Measurements from ENCODE around the gene SDHAF2.

Gene SDHAF2

GRCh38 chr11:61406991-61407728, 22.8 kb upstream of the SDHAF2 start:
- no peak overlapping the region for H3K4me3 ChIP-seq (ENCODE audit: low read depth, low read length)
- DNase-seq (ENCODE audit: low read depth, low spot score) = no peak
- no peak for TF ChIP-seq CTCF (IDR thresholded peaks at IDR 0.05; ENCODE audit: low read depth, low read length)
- in situ Hi-C loops (cut with HindIII; ENCODE audit: low sequenced_read_pairs) = no loop called here

- no peak overlapping the region for H3K4me3 ChIP-seq (ENCODE audit: low read depth, low read length)
- no peak for DNase-seq (ENCODE audit: low read depth, low spot score)
- in situ Hi-C loops (cut with HindIII; ENCODE audit: low sequenced_read_pairs) = no loop called here
- no peak for TF ChIP-seq CTCF (IDR thresholded peaks at IDR 0.05; ENCODE audit: low read depth, low read length)
Observed at GRCh38 chr11:61411589-61411988, 18.3 kb upstream of the SDHAF2 start.

DNA sequence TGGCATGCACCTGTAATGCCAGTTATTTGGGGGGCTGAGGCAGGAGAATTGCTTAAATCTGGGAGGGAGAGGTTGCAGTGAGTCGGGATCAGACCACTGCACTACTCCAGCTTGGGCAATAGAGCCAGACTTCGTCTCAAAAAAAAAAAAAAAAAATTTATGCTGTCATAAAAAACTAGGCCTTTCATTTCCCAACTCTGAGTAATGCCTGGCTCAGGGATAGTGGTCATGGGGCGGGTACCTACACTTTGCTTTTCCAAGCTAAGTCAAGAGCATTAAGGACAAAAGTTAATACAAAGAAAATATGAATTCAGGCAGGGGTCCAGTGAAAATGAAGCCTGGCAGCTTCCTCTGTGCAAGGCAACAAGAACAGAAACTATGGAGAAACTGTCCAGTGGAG, 16.4 kb upstream of the SDHAF2 start:
- H3K4me3 ChIP-seq (ENCODE audit: low read depth, low read length) = no peak overlapping the region
- in situ Hi-C loops (cut with HindIII; ENCODE audit: low sequenced_read_pairs) = no loop called here
- no peak for DNase-seq (ENCODE audit: low read depth, low spot score)
- no peak for TF ChIP-seq CTCF (IDR thresholded peaks at IDR 0.05; ENCODE audit: low read depth, low read length)

- no peak overlapping the region for H3K4me3 ChIP-seq (ENCODE audit: low read depth, low read length)
- in situ Hi-C loops (cut with HindIII; ENCODE audit: low sequenced_read_pairs) = no loop called here
- DNase-seq (ENCODE audit: low read depth, low spot score) = no peak
- no peak for TF ChIP-seq CTCF (IDR thresholded peaks at IDR 0.05; ENCODE audit: low read depth, low read length)
Observed at GRCh38 chr11:61414547-61414946, 15.4 kb upstream of the SDHAF2 start.

DNA sequence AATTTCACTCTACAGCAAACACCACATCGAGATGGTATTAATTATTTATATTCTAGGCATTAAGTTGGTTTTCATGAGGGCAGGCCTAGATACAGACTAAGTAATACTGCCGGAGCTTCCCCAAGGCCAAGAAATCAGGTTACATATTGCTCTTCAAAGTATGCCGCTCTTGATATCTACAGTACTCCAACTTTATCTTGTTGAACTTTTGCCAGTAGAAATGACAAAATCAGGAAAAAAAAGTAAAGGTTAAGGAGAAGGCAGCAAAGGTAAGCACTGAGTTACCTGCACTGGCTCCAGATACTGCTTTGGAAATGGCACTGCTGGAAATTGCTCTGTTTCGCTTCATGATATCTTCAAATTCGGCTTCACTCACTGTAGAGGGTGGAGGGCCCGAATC, 14.5 kb upstream of the SDHAF2 start:
- no peak overlapping the region for H3K4me3 ChIP-seq (ENCODE audit: low read depth, low read length)
- no peak for DNase-seq (ENCODE audit: low read depth, low spot score)
- TF ChIP-seq CTCF (IDR thresholded peaks at IDR 0.05; ENCODE audit: low read depth, low read length) = no peak
- in situ Hi-C loops (cut with HindIII; ENCODE audit: low sequenced_read_pairs) = no loop called here

GRCh38 chr11:61416941-61417340, 13.0 kb upstream of the SDHAF2 start:
- in situ Hi-C loops (cut with HindIII; ENCODE audit: low sequenced_read_pairs) = no loop called here
- TF ChIP-seq CTCF (IDR thresholded peaks at IDR 0.05; ENCODE audit: low read depth, low read length) = no peak
- DNase-seq (ENCODE audit: low read depth, low spot score) = no peak
- H3K4me3 ChIP-seq (ENCODE audit: low read depth, low read length) = no peak overlapping the region

Measured in astrocyte of the spinal cord (primary cell).